ENCODE data around the gene RNASE13. TPM values are rescaled to one million over a fixed set of nuclear protein-coding genes. Genes with fewer than 3 reads are reported as not detected.

Gene RNASE13
- total RNA-seq, 1 experiment from 2014 or later = 0.15 TPM

DNA sequence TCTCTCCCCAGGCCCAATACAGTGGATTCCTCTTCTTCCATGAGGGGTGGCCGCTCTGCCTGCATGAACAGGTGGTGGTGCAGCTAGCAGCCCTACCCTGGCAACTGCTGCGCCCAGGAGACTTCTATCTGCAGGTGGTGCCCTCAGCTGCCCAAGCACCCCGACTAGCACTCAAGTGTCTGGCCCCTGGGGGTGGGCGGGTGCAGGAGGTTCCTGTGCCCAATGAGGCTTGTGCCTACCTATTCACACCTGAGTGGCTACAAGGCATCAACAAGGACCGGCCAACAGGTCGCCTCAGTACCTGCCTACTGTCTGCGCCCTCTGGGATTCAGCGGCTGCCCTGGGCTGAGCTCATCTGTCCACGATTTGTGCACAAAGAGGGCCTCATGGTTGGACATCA lies 39.3 kb upstream of the RNASE13 start:
- intact Hi-C loops (cut with micrococcal nuclease) = no loop called here
- ChIA-PET CTCF (no interaction called here), POLR2A (no interaction called here), RAD21 (ENCODE audit: low non-redundant PET in 1 of 2, low total read pairs in 2 of 2, uncharacterized antibody in 2 of 2, unreplicated experiment in 2 of 2) (no interaction called here)
- ATAC-seq = no peak
- H3K9me3 ChIP-seq (ENCODE audit: control insufficient read depth in 1 of 2, insufficient read depth in 1 of 2, low read depth in 1 of 2, low read length in 2 of 2) = no peaks in the 10 kb centered on the region
- H4K20me1 ChIP-seq (ENCODE audit: insufficient read depth) = no peaks in the 10 kb centered on the region
- no peaks in the 10 kb centered on the region for H3K79me2 ChIP-seq (ENCODE audit: insufficient read depth, low read length)
- no peaks in the 10 kb centered on the region for H3K9me2 ChIP-seq (ENCODE audit: insufficient read depth)
- H3K36me3 ChIP-seq (ENCODE audit: control insufficient read depth in 1 of 2, insufficient read depth in 2 of 2, low read length in 2 of 2) = no peaks in the 10 kb centered on the region; a peak in 1 of 4 replicates
- H3K4me2 ChIP-seq (ENCODE audit: low read length) = no peak overlapping the region
- no peak overlapping the region for H3K27ac ChIP-seq (ENCODE audit: low read depth, low read length)
- BruUV-seq (replicated peaks) = no TSS peak
- H2AFZ ChIP-seq (ENCODE audit: low read depth, low read length, poor library complexity, severe bottlenecking) = no peak overlapping the region
- no peak overlapping the region for H3K4me3 ChIP-seq (replicated peaks in 1 of 2; ENCODE audit: low read depth in 1 of 2, low read length in 2 of 2)
- no peak overlapping the region for H3K9ac ChIP-seq (ENCODE audit: low read length)
- DNase-seq (ENCODE audit: low read depth, low spot score) = no peak
- H3K27me3 ChIP-seq (ENCODE audit: insufficient read depth, low read length) = 0 out of 2 replicates have a peak, but pooled peaks cover 4% of the 10 kb centered on the region
- TF ChIP-seq EGR1 (IDR thresholded peaks at IDR 0.05; ENCODE audit: low read depth) = no peak
- TF ChIP-seq CEBPB (IDR thresholded peaks at IDR 0.05; ENCODE audit: low read depth) = no peak
- TF ChIP-seq EZH2 (IDR thresholded peaks at IDR 0.05) = no peak
- TF ChIP-seq RAD21 (IDR thresholded peaks at IDR 0.05; ENCODE audit: low read depth) = no peak
- TF ChIP-seq JUND (IDR thresholded peaks at IDR 0.05) = no peak
- TF ChIP-seq FOSL1 (IDR thresholded peaks at IDR 0.05; ENCODE audit: low read depth) = no peak
- no peak for TF ChIP-seq ELF1 (IDR thresholded peaks at IDR 0.05; ENCODE audit: borderline replicate concordance, low read depth)
- TF ChIP-seq SRF (IDR thresholded peaks at IDR 0.05; ENCODE audit: low read depth) = no peak
- no peak for TF ChIP-seq EZH2phosphoT487 (IDR thresholded peaks at IDR 0.05; ENCODE audit: borderline replicate concordance)
- TF ChIP-seq, protein P1, sequence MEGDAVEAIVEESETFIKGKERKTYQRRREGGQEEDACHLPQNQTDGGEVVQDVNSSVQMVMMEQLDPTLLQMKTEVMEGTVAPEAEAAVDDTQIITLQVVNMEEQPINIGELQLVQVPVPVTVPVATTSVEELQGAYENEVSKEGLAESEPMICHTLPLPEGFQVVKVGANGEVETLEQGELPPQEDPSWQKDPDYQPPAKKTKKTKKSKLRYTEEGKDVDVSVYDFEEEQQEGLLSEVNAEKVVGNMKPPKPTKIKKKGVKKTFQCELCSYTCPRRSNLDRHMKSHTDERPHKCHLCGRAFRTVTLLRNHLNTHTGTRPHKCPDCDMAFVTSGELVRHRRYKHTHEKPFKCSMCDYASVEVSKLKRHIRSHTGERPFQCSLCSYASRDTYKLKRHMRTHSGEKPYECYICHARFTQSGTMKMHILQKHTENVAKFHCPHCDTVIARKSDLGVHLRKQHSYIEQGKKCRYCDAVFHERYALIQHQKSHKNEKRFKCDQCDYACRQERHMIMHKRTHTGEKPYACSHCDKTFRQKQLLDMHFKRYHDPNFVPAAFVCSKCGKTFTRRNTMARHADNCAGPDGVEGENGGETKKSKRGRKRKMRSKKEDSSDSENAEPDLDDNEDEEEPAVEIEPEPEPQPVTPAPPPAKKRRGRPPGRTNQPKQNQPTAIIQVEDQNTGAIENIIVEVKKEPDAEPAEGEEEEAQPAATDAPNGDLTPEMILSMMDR (IDR thresholded peaks at IDR 0.05 in 2 of 3, conservative IDR thresholded peaks at IDR 0.05 in 1 of 3; ENCODE audit: borderline replicate concordance in 1 of 3, insufficient read depth in 1 of 3, low read depth in 2 of 3, low read length in 2 of 3) = no peak
- TF ChIP-seq SIN3A (IDR thresholded peaks at IDR 0.05; ENCODE audit: low read depth) = no peak
- no peak for TF ChIP-seq POLR2A (IDR thresholded peaks at IDR 0.05; ENCODE audit: borderline replicate concordance, extremely low read depth, insufficient read depth, insufficient read length)
- TF ChIP-seq, protein P2, sequence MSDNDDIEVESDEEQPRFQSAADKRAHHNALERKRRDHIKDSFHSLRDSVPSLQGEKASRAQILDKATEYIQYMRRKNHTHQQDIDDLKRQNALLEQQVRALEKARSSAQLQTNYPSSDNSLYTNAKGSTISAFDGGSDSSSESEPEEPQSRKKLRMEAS (IDR thresholded peaks at IDR 0.05) = no peak
- TF ChIP-seq SP1 (IDR thresholded peaks at IDR 0.05; ENCODE audit: low read depth) = no peak
- TF ChIP-seq, protein P3, sequence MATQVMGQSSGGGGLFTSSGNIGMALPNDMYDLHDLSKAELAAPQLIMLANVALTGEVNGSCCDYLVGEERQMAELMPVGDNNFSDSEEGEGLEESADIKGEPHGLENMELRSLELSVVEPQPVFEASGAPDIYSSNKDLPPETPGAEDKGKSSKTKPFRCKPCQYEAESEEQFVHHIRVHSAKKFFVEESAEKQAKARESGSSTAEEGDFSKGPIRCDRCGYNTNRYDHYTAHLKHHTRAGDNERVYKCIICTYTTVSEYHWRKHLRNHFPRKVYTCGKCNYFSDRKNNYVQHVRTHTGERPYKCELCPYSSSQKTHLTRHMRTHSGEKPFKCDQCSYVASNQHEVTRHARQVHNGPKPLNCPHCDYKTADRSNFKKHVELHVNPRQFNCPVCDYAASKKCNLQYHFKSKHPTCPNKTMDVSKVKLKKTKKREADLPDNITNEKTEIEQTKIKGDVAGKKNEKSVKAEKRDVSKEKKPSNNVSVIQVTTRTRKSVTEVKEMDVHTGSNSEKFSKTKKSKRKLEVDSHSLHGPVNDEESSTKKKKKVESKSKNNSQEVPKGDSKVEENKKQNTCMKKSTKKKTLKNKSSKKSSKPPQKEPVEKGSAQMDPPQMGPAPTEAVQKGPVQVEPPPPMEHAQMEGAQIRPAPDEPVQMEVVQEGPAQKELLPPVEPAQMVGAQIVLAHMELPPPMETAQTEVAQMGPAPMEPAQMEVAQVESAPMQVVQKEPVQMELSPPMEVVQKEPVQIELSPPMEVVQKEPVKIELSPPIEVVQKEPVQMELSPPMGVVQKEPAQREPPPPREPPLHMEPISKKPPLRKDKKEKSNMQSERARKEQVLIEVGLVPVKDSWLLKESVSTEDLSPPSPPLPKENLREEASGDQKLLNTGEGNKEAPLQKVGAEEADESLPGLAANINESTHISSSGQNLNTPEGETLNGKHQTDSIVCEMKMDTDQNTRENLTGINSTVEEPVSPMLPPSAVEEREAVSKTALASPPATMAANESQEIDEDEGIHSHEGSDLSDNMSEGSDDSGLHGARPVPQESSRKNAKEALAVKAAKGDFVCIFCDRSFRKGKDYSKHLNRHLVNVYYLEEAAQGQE (IDR thresholded peaks at IDR 0.05; ENCODE audit: low read depth) = no peak
- TF ChIP-seq, protein P4, sequence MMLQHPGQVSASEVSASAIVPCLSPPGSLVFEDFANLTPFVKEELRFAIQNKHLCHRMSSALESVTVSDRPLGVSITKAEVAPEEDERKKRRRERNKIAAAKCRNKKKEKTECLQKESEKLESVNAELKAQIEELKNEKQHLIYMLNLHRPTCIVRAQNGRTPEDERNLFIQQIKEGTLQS (IDR thresholded peaks at IDR 0.05) = no peak
- TF ChIP-seq POLR2AphosphoS5 (IDR thresholded peaks at IDR 0.05; ENCODE audit: low read depth, low read length) = no peak
- peaks cover 7 to 22% of the 10 kb centered on the region in 2 experiments for H3K4me1 ChIP-seq (ENCODE audit: control insufficient read depth in 1 of 2, insufficient read depth in 2 of 2, low read length in 2 of 2)
